ENCODE measurements around the gene CIB4.

Gene CIB4

DNA sequence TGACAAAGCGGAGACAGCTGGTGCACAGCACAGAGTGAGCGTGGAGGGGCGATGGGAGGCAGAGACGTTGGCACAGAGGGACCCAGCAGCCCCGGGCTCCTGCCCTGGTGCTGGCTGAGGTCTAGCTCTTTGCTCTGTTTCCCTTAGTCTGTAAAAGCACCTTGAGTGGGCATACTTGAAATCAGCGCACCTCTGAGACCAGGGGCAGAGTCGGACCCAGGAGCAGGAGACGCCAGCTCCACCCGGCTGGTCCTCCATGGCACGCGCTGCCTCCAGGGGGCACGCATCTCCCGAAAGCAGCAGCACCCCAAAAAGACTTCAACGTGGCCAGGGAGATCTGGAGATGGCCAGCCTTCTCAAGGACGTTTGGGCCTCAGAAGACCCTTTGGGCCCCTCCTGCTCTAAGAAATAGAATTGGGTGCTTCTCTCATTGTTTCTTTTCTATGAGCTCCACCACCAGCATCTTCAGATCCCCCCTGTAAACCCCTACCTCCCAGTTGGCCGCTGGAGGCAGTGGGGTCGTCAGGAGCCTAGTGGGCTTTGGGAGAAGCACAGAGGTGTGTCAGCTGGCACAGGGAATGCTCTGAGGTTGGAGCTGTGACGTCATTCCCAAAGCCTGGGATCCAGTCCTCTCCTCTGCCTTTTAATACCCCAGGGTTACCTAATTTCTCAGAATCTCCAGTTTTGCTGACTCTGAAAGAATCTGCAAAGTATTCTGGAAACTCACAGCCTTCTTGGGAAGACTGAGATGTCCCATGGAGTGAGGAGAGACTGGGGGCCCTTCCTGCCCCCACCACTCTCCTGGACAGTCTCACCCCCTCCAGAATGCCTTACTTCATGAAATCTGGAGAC, 58.9 kb downstream of the CIB4 start:
- DNase-seq (ENCODE audit: low spot score), result no peak

DNA sequence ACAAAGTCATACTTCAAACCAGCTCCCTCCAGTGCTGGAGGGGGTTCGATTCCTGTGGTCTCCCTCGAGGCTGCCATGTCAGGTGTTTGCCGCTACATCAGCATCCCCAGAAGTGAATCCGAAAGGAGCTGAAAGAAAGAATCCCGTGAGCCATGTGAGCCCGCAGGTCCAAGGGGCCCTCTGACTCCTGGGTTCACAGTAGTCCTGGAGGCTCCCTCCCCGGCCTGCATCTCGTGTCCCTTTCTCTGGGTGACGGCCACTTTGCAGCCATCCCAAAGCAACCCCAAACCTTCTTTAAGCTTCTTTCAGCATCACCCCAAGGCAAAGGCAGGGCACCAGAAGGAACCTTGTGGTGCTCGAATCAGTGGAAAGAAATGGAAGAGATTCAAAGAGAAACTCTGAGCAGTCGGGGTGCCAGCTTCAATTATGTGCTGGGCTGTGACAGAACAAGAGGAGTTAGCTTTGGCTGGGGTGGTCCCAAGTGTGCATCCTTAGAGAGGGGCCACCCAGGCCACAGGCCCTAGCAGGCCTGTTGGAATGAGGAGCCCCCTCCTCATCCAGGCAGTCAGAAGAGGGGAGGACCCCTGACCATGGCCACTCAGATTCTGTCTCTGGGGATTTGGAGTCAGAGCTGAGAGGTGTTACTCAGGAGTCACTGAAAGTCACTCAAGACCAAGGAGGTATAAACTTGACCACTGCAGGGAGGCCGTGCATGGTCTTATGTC, 59.7 kb downstream of the CIB4 start:
- DNase-seq (ENCODE audit: low spot score), result no peak

DNA sequence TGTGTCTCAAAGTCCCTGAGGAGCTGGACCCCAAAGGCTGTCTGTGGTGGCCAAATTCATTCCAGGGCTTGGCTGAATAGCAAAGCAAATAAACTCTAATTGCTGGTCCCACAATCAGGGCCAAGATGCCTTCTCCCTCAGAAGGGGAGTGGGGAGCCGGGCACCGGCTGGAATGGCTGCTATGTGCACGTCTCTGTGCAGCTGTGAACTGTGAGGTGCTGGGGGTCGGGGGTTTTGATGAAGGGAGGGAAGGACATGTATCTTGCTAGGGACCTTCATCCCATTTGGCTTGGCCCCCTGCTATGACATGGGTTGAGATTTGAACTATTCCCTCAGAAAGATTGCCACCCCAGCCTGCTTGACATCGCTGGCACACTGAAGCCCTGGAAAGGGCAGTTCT, 60.4 kb downstream of the CIB4 start:
- no peak for DNase-seq (ENCODE audit: low spot score)

DNA sequence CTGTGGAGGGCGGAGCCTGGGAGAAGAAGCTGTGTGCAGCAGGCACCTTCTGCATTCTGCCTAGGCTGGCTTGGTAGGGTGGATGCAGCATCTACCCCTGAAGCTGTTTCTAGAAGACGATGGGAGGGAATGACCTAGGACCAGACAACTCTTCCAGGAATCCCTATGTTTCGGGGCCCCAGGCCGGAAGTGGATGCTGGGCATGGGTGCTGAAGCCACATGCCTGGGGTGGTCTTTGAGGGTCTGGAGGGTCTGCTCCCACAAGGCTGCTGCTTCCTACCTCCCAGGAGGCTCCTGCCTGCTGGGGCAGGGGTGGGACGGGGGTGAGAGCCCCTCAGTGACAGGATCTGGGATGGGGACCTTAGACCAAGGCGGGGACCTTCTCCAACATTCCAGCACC, 61.0 kb downstream of the CIB4 start:
- no peak for DNase-seq (ENCODE audit: low spot score)

DNA sequence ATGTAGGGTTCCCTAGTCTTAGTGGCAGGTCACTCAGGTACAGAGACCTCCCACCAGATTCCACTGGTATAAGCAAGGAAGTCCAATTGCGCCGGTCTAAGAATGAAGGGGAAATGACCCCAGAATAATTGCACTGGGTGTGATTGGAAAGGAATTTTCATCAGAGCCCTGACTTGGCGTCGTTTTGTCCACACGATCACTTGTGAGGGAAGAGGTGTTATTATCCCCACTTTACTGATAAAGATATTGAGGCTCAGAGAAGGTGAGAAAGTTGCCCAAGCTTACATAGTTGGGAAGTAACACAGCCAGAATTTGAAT, 61.5 kb downstream of the CIB4 start:
- DNase-seq (ENCODE audit: low spot score), result no peak

DNA sequence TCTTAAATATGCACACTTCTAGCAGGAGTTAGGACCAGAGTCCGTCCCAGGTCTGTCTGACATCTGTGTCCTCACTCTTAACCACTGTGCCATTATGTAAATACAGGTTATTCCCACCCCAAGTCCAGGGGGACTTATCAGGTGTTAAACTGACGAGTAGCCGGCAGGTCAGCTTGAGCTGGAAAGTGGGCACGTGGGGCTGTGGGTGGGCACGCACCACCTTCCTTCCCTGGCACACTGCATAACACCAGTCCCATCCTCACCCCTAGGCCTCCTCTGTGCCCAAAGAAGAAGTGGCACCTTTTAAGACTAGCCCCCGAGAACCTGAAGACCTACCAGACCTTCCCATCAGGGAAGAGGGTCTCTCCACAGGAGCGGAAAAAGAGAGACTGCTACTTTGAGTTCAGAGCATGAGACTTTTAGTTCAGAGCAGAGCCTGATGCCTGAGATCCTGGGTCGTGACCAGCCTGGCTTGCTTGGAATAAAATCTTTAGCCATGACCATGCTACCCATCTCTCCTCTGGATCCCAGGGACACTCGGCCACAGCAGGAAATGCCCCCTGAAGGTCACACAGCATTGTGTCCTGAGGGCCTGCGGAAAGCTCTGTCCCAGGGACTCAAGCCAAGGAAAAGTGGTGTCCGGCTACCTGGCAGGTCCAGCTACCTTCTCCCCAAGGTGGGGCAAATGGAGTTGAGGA, 62.0 kb downstream of the CIB4 start:
- no peak for DNase-seq (ENCODE audit: low spot score)

DNA sequence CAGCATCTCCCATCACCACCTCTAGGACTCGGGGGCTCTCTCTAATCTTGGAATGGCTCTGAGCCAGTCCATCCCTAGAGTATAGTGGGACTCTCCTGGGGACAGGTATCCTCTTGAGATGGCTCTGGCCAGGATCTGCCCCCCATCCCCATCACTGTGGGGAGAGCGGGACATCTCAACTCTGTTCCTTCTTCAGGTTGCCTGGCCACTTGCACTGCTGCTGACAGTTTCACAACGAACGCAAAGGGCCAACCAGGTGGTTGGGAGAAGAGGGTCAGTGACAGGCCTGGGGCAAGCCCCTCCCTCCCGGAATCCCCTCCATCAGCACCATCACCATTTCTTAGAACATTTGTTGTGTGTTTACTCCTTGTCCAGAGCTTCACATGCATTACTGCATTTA, 62.6 kb downstream of the CIB4 start:
- DNase-seq (ENCODE audit: low spot score), result no peak

DNA sequence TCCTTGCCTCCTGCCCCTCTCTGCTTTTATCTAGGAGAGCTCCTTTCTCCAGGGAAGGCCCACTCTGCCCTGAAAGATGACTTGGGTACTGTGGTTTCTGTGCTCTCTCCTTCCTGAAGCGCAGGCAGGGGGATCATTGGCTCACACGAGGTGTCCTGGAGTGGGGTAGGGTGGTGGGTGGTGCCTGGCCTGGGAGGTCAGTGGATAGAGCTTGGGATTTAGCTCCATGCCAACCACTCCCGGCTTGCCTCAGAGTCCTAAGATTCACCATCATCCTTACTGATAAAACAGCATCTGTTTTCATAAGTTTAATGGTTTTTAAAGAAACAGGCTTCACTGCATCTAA, 63.1 kb downstream of the CIB4 start:
- DNase-seq (ENCODE audit: low spot score), result no peak

DNA sequence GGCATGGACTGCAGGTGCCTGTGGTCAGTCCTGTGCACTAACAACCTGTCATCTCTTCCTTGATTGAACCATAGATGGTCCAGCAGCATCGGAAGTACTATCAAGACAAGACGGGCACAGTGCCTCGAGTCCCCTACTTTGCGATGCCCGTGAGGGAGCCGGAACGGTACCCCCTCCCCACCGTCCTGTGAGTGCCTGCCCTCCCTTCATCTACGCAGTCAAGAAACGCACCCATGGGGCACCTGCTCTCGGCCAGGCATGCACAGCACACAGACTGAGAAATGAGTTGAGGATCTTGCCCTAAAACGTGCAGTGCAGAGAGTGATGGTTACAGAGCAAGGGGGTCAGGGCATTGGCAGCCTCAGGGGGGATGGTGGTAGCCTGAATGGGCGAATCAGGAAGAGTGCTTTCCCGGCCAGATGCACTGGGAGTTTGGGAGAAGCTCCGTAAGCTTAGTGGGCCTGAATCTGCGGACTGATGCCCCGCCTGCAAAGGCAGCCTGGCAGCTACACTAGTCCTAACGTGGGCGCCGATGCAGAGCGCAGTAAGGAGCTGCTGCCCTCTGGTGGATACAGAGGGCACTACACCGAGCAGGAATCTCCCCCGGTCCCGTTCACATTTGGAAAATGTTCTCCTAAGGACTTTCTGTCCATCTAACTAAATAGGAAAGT, 63.6 kb downstream of the CIB4 start:
- peak; percentile 71 for DNase-seq (ENCODE audit: low spot score)

DNA sequence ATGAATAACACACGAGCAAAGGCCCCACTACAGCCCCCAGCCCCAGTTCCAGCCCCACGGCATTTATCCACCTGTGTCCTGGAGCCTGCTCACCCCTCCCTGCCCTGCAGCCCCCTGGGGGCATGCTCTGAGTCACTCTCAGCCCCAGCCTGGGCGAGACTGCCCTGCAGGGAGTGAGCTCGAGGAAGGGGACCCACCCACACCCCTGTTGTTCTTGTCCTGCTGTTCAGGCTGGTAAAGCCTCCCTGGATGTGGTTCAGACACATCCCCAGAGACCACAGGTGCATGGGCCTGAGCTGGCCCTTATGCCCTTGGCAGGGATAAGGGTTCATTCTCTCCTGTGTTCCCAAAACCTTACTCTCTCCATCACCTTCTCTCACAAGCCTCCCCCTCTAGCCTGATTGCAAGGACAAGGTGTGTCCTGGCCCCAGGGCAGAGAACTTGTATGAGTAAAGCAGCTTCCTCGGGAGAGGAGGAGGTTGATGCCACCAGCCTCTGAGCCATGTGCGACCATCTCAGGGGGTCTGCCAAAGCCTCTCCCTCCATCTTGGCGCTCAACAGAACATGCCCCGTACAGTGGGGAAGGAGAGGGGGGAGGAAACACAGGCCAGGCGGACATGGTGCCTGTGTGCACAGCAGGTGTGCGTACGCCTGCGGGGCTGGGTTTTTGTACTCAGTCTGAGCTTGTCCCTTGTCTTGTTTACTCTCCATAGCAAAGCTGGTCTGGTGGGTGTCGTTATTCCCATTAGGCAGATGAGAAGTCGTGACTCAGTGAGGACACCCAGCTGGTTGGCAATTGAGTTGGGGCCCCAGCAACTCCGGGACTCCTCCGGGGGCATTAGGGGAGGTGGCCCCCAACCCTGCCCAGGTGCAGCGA, 64.4 kb downstream of the CIB4 start:
- no peak for DNase-seq (ENCODE audit: low spot score)

DNA sequence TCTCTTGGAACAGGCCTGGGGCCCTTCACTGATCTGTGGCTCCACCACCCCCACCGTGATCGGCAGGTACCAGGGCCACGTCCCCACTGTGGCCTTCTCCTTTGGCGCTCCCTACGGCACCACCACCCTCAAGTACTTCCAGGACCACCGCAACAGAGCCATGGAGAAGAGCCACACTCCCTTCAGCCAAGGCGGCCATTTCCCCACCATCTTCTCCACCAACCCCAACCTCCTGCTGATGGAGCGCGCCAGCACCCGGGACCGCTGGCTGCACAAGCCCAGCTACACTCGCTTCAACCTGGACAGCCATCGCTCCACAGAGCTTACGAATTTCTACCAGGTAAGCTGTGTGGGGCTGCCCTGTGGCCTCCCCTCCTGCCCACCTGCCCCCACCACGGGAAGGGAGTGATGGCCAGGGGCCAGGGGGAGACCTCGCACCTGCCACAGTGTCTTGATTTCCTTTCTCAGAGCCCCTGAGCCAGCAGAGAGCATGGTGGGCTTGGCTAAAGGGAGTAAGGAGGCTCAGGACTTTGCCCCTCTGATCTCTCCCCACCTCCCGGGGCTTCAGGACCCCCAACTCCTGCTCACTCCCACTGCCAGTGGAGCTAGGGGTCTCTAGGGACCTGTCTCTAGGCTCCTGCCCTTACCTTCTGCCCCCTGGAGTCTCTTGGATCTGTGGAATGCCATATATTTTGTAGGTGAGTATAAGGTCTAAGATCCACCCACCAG, 65.2 kb downstream of the CIB4 start:
- no peak for DNase-seq (ENCODE audit: low spot score)

DNA sequence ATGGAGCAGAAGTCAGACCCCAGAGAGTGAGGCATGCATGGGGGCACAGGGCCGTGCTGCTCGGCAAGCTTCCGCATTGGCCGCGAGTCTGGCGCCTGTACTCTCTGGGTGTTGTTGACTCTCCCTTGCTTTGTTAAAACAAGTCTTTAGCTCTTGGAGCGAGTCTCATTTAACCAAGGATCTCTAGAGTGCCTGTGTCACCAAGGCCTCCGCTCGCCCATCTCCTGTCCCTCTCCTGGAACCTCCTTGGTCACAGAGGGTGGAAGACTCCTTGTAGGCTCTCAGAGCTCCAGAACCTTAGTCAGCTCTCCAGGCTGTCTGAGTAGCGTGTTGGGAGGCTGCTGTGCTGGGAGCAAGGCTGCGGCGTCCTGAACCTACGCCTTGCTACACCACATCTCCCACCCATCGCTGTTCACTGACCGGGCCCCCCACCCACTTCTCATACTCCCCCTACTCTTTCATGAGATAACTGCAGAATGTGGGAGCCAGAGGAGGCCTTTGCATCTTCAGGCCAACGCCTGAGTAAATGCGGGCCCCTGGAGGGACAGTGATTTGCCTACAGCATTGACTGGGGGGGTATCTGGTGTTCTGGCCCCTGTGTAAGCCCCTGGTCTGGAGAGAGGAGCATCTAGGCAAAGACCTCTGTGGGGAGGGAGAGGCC, 66.1 kb downstream of the CIB4 start:
- no peak for DNase-seq (ENCODE audit: low spot score)

DNA sequence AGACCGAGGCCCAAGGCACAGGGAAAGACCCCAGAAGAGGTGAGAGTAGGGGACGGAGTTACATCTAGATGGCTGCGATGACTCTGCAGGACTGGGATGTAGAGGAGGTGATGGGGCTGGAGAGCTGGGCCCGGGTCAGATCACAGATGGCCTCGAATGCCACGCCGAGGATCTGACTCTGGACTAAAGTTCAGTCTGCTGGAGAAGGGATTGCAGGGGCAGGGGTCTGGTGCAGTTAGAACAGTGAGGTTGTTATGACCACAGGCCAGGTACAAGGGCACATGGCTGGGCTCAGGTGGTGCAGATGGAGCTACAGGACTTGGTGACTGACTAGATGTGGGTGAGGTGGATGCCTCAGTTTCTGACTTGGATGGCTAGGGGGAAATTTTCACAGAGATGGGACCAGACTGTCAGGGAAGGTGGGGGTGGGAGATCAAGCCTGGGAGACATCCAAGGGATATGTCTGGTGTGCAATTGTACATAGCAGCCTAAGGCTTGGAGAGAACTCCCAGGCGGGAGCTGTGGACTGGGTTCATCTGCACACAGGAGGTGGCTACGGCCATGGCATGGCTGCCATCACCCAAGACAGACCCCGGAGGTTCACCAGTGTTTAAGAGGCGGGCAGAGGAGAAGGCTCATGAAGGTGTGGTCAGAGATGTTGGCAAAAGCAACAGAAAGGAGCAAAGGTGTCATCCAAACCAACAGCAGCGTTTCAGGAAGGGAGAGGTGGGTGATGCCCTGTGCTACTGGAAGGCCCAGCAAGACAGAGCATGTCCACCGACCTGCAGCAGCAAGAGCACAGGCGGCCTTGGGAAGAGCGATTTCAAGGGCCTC, 66.9 kb downstream of the CIB4 start:
- DNase-seq (ENCODE audit: low spot score), result no peak

DNA sequence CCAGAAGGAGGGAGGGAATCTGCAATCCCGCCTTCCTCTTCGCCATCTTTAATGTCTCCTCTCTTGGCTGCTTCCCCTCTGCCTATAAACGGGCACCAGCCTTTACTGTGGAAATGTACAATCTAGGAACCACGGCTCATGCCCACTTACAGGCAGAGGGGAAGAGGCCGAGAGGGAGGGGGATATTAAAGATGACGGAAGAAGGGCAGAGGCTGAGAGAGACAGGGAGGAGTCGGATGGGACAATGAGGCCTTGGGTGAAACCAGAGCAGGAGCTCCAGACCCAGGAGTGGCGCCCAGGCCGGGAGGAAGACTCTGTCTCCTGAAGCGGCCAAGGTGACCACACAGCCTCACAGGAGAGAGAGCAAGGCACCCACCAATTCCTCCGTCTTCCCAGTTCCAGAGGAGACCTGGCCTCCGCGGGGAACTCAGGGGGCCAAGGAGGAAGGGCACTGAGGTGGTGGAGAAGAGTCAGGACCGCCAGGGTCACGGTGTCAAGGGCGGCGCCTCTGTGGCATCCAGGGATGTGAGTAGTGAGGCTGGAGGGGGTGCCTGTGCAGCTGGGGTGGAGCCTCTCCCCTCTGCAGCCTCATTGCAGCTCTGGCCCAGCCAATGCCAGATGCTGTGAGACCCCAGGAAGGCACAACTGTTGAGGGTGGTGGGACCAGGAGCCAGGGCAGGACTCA, 67.8 kb downstream of the CIB4 start:
- no peak for DNase-seq (ENCODE audit: low spot score)

DNA sequence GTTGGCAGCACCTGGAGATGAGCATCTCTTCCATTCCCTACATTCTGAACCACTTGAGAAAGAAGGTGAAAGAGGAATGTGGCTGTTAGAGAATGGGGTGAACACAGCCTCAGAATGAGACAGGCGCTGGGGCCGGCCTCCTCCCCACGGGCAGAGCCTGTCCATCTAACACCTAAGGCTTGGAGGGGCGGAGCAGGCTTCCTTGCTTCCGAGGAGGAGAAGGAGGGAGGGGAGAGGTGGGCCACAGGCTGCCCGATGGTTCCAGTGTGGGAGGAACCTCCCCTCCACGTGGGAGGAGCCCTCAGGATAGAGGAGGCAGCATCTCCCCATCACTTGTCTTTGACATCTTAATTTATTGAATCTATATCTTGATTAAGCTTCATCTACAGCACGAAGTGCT, 68.6 kb downstream of the CIB4 start:
- DNase-seq (ENCODE audit: low spot score), result no peak

DNA sequence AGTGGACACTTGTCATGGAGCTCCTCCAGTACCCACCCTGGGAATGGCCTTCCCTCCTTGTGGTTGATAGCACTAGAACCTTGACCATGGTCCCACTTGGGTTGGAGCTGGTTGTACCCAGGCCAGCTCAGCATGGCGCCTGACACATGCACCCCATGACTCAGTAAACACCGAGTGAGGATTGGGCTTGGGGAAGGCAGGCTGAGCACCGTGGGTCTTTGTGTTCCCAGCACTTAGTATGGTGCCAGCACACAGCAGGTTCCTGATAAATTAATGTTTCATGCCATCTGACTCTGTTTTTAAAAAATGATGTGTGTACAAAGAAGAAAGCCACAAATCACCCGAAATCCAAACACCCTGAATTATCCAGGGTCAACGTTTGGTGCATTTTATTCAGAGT, 69.8 kb downstream of the CIB4 start:
- DNase-seq (ENCODE audit: low spot score), result no peak

DNA sequence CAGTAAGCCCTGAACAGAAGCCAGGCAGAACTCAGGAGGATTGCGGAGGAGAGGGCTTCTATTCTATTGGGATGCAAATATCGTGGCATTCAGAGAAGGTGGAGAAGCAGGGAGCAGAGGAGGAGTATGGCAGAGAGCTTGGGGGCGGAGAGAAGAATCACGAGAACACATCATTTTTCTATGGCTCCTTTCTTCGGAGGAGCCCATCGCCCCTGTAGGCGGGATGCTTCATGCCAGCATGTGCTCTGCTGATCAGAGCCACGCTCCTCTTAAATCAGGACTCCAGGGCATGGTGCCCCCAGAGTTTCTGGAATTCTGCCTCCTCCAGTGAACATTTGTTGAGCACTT, 71.1 kb downstream of the CIB4 start:
- no peak for DNase-seq (ENCODE audit: low spot score)

DNA sequence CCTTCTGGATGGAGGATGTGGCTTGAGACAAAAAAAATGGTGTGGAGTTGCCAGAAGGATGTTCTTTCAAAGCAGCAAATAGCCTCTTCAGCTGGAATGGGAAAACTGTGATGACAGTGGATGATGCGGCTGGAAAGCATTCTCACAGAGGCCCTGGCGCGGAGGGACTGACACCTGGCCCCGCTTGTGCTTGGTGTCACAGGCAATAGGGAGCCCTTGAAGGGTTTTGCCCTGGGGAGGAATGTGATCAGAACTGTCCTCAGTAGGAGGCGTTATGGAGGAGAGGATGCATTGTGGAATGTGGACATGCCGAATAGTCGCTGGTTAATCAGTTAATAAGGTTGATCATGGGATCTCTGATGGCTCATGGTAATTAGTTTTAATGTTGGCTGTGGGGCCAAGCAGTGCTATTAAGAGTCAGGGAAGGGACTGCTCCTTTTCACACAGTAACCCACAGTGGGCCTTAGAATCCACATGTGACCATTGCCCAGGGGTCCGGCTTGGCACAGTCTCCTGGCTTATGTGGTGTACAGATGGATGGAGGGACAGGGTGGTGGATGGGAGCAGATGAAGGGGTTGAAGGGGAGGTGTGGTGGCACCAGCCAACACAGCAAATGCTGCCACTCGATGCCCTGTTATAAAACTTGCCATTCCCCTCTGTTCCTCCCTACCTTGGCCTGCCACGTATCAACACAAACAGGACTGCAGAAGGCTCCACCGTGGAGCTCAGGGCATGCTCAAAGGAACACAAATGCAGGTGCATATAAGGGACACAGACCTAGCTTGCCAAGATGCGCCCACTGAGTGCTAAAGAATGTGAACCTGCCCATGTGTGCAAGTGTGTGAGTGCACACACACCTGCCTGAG, 71.7 kb downstream of the CIB4 start:
- no peak for DNase-seq (ENCODE audit: low spot score)
